Endothelial cell (in vitro differentiated cells): Measurements from ENCODE around the gene PGA3. TPM values are rescaled to one million over a fixed set of nuclear protein-coding genes. Genes with fewer than 3 reads are reported as not detected.
A peak's percentile ranks its signal among the peaks of the same experiment; 100 is the strongest.
"Not testable (repeated sequence)": the region's sequence is repeated elsewhere in the genome, so short reads cannot be mapped to it uniquely, and the experiment has no call there.

Experiments
- DNase-seq: peaks from one replicate; pipeline ENCODE4 v3.0.0; 2021; ENCODE audit warnings: low spot score
- H3K27ac Mint-ChIP-seq: one replicate; pipeline ENCODE4 v1.8.0; 2021; ENCODE audit warnings: mixed read lengths, inconsistent platforms; ENCODE audit not compliant: unreplicated experiment
- H3K27me3 Mint-ChIP-seq: one replicate; pipeline ENCODE4 v1.8.0; 2021; ENCODE audit warnings: mild to moderate bottlenecking, moderate library complexity, mixed read lengths, inconsistent platforms; ENCODE audit not compliant: unreplicated experiment
- H3K36me3 Mint-ChIP-seq: one replicate; pipeline ENCODE4 v1.8.0; 2021; ENCODE audit warnings: mild to moderate bottlenecking, low read depth, mixed read lengths, inconsistent platforms; ENCODE audit not compliant: unreplicated experiment
- H3K4me1 Mint-ChIP-seq: one replicate; pipeline ENCODE4 v1.8.0; 2021; ENCODE audit warnings: mild to moderate bottlenecking, mixed read lengths, inconsistent platforms; ENCODE audit not compliant: unreplicated experiment
- H3K4me3 Mint-ChIP-seq: one replicate; pipeline ENCODE4 v1.8.0; 2021; ENCODE audit warnings: mild to moderate bottlenecking, mixed read lengths, inconsistent platforms; ENCODE audit not compliant: unreplicated experiment
- H3K9me3 Mint-ChIP-seq: one replicate; pipeline ENCODE4 v1.8.0; 2021; ENCODE audit warnings: mixed read lengths, inconsistent platforms; ENCODE audit not compliant: unreplicated experiment
- total RNA-seq: library from RNA; stranded (reverse); fragmentation: NEBNext Ultra II Directional; extraction: Animal tissue kit (Norgen Biotek cat#: 25700); gene quantifications from one replicate; pipeline ENCODE4 v1.2.1, GENCODE V29; 2021; ENCODE audit not compliant: unreplicated experiment

PGA3 gene
- total RNA-seq, 1 donor from 2014 or later: 0.80 TPM

DNA sequence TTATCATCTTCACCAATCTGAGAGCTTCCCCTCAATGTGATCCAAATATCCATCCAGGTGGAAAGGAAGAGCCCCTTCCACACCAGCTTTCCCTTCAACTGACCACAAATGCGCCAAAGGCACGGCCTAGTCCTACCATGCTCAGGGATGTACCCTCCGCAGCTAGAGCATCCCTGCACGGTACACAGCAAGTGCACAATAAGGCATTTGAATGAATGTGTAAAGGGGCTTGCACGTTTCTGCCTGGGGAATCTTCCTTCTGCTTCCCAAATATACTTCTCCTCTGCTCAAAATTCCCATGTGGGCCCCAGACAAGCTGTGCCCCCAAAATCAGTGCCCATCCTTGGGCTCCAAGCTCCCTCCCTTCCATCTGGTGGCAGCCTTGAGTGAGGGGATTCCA lies 15.7 kb downstream of the PGA3 start:
- not testable (repeated sequence) for H3K9me3 Mint-ChIP-seq, H3K27ac Mint-ChIP-seq, H3K36me3 Mint-ChIP-seq, DNase-seq, H3K4me1 Mint-ChIP-seq, H3K27me3 Mint-ChIP-seq
- peak overlapping the region; percentile 70 for H3K4me3 Mint-ChIP-seq

DNA sequence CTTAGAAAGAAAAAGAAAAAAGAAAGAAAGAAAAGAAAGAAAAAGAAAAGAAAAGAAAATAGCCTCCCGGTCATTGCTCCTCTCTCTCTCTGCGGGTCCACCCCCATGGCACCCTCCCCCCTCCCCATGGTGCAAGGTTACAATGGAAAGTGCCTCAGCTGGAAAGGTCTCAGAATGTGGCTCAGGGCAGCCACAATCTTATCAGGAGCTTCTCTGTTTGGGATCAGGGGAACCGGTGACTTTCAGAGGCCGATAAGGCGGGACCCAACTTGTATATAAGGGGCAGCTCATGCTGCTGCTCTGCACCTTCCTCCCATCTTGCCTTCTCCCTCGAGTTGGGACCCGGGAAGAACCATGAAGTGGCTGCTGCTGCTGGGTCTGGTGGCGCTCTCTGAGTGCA lies 18.7 kb downstream of the PGA3 start, which contains the start of gene PGA4:
TSS of gene PGA4 (plus strand) at position 301 of the 400 bp plus-strand sequence. CDS start at position 355, 54 bp downstream.
- H3K27me3 Mint-ChIP-seq, DNase-seq, H3K9me3 Mint-ChIP-seq, H3K4me3 Mint-ChIP-seq, H3K36me3 Mint-ChIP-seq, H3K4me1 Mint-ChIP-seq, H3K27ac Mint-ChIP-seq: not testable (repeated sequence)

DNA sequence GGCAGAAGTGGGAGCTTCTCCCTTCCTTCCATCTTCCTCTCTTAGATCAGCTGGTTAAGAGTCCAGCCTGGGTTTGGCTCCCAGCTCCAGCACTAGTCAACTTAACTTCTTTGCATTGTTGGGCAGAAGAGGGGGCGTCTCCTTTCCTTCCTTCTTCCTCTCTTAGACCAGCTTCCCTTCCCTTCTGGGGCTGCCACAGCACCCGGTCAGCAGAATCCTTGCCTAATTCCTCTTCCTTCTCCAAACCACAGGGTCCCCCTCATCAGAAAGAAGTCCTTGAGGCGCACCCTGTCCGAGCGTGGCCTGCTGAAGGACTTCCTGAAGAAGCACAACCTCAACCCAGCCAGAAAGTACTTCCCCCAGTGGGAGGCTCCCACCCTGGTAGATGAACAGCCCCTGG lies 19.4 kb downstream of the PGA3 start:
- H3K4me1 Mint-ChIP-seq, H3K36me3 Mint-ChIP-seq, H3K27me3 Mint-ChIP-seq, H3K9me3 Mint-ChIP-seq, H3K27ac Mint-ChIP-seq, H3K4me3 Mint-ChIP-seq, DNase-seq: not testable (repeated sequence)

DNA sequence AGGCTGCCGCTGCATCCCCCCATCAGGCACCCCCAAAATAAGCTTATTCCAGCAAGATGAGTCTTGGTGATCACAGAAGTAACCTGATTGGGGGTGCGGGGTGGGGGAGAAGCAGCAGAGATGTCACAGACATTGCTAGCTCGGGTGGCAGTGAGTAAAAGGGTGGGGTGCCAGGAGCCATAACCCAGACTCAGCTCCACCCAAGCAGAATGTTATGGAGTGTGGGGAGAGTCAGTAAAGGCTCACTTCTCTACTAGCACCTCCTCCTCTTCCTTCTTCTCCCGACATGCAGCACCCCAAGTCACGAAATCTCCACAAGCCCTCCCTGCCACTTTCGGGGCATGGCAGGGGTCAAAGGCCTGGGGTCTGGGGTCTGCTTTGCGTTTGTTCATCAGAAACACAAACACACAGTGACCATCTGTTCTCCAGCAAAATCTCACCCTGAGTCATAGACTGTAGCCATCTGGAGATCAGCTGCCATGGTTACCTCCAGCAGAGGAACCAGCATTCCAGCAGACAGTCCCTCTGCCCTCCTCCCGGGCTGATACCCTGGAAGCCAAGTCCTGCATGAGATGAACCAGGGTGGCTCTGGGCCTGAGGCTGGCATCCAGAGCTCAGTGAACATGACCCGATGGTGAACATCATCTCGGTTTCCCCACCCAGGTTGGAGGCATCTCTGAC lies 23.3 kb downstream of the PGA3 start:
- H3K27me3 Mint-ChIP-seq, H3K36me3 Mint-ChIP-seq, H3K4me3 Mint-ChIP-seq, H3K4me1 Mint-ChIP-seq, DNase-seq, H3K27ac Mint-ChIP-seq, H3K9me3 Mint-ChIP-seq: not testable (repeated sequence)

DNA sequence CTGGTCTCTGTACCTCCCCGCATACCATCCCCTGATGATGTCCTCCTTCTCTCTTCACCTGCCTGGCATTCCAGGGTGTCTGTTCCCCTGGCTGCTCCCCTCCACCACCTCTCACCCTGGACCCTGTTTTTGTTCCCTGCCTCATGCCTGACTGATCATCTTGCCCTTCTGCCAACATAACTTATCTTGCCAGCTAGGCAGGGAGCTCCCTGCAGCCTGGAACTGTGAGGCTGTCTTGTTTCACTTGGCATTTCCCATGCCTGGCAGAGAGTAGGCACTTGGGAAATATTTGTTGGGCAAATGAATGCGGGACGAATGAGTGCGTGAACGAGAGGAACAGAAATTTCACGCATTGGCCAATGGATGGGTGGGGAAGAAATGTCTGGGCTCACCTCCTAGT lies 26.1 kb downstream of the PGA3 start:
- not testable (repeated sequence) for H3K27ac Mint-ChIP-seq, H3K4me1 Mint-ChIP-seq, DNase-seq, H3K9me3 Mint-ChIP-seq, H3K36me3 Mint-ChIP-seq, H3K27me3 Mint-ChIP-seq, H3K4me3 Mint-ChIP-seq

DNA sequence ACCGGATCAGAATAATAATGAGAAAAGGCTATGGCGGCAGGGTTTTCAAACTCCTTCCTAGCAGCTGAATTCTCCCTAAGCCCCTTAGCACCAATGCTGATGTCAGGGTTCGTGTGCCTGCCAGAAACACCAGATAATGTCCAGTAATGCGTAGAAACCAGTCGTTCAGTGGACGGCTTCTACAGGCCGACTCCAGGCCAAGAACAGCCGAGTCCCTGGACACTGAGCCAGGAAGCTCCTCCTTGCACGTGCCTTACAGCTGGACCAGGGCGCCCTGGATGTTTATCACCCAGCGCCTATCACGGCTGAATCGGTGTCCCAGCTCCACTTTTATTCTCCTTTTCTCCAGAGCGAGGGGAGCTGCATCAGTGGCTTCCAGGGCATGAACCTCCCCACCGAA lies 27.7 kb downstream of the PGA3 start:
- not testable (repeated sequence) for H3K36me3 Mint-ChIP-seq, H3K27ac Mint-ChIP-seq, H3K4me3 Mint-ChIP-seq, DNase-seq, H3K4me1 Mint-ChIP-seq, H3K9me3 Mint-ChIP-seq, H3K27me3 Mint-ChIP-seq

DNA sequence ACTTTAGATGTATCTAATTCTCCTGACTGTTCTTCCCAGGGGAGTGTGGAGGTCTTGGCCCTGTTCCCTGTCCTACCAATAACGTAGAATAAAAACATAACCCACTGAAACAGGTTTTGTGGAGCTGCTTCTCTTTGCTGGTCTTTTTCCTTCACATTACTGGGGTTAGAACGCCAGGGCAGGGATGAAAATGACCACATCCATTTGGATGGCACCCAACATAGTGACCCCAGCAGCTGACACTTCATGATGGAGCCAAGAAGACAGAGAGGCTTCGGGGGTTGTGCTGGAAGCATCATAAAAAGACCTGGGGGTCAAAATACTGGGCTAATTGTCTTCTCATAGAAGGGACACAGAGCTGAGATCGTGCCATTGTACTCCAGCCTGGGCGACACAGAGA lies 28.3 kb downstream of the PGA3 start:
- not testable (repeated sequence) for H3K36me3 Mint-ChIP-seq, H3K4me1 Mint-ChIP-seq, H3K4me3 Mint-ChIP-seq, H3K27me3 Mint-ChIP-seq, DNase-seq, H3K9me3 Mint-ChIP-seq, H3K27ac Mint-ChIP-seq

DNA sequence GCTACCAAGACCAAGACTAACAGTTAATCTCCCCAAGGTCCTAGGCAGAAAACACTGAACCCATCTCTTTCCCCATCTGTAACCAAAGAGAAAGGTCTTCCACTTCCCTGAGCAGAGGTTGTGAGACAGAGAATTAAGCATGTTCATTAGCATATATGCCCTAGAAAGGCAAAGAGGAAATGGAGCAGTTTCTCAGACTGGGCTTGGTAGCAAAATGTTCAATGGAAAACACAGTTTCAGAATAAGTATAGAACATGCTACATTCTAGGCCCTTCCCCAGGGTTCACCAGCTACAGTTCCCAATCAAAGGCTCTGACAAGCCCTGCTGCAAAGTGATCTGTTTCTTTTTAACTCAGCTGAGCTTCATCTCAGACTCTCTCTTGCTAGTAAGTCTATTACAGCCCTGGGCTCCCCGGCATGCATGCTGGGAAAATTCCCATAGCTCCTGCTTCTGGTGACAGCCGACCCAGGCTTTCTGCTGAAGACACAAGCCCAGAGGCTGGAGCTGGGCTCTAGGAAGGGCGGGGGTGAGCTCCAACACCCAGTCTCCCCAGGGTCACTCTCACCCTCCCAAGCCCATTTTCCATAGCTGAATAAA lies 29.3 kb downstream of the PGA3 start:
- not testable (repeated sequence) for H3K4me1 Mint-ChIP-seq, H3K27ac Mint-ChIP-seq, H3K4me3 Mint-ChIP-seq, H3K36me3 Mint-ChIP-seq, DNase-seq, H3K9me3 Mint-ChIP-seq, H3K27me3 Mint-ChIP-seq

DNA sequence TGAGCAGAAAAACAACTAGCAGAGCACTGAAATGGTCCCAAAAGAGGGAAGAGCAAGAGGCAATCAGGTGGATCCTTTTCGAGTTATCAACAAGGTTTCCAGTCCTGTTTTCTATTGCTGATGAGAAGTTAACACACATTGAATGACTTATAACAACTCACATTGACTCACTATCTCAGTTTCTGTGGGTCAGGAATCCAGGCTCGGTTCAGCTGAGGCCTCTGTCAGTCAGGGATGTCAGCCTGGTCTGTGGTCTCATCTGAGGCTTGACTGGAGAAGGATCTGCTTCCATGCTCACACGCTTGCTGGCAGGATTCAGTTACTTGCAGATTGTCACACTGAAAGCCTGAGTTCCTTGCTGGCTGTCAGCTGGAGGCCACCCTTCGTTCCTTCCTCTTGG lies 33.8 kb downstream of the PGA3 start:
- not testable (repeated sequence) for H3K4me3 Mint-ChIP-seq, H3K9me3 Mint-ChIP-seq, H3K27me3 Mint-ChIP-seq, DNase-seq, H3K36me3 Mint-ChIP-seq, H3K4me1 Mint-ChIP-seq, H3K27ac Mint-ChIP-seq

DNA sequence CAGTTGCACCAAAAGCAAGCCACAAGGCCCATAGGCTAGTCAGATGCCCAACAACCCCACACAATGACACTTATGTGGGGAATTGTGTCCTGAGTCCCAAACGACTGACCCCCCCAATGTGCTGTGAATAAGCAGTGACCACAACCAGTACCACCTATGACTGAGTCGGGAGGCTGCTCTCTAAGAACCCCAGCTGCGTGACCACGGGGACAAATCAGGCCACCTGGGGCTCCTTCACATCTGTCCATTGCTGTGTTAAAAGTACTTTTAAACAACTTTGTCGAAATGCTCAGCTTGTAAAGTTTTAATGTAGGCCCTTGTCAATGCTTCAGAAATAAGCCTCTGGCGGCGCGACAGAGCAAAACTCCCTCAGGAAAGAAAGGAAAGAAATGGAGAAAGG lies 37.0 kb downstream of the PGA3 start:
- H3K27ac Mint-ChIP-seq, H3K27me3 Mint-ChIP-seq, H3K4me1 Mint-ChIP-seq, DNase-seq, H3K36me3 Mint-ChIP-seq, H3K4me3 Mint-ChIP-seq, H3K9me3 Mint-ChIP-seq: not testable (repeated sequence)

DNA sequence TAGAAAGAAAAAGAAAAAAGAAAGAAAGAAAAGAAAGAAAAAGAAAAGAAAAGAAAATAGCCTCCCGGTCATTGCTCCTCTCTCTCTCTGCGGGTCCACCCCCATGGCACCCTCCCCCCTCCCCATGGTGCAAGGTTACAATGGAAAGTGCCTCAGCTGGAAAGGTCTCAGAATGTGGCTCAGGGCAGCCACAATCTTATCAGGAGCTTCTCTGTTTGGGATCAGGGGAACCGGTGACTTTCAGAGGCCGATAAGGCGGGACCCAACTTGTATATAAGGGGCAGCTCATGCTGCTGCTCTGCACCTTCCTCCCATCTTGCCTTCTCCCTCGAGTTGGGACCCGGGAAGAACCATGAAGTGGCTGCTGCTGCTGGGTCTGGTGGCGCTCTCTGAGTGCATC lies 37.6 kb downstream of the PGA3 start, which contains the start of gene PGA5:
TSS of gene PGA5 (plus strand) at position 301 of the 400 bp plus-strand sequence. CDS start at position 353, 52 bp downstream.
- not testable (repeated sequence) for H3K27ac Mint-ChIP-seq, H3K4me1 Mint-ChIP-seq, H3K4me3 Mint-ChIP-seq, DNase-seq, H3K27me3 Mint-ChIP-seq, H3K9me3 Mint-ChIP-seq, H3K36me3 Mint-ChIP-seq

DNA sequence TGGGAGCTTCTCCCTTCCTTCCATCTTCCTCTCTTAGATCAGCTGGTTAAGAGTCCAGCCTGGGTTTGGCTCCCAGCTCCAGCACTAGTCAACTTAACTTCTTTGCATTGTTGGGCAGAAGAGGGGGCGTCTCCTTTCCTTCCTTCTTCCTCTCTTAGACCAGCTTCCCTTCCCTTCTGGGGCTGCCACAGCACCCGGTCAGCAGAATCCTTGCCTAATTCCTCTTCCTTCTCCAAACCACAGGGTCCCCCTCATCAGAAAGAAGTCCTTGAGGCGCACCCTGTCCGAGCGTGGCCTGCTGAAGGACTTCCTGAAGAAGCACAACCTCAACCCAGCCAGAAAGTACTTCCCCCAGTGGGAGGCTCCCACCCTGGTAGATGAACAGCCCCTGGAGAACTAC lies 38.2 kb downstream of the PGA3 start:
- H3K4me3 Mint-ChIP-seq, H3K36me3 Mint-ChIP-seq, H3K27ac Mint-ChIP-seq, H3K9me3 Mint-ChIP-seq, H3K4me1 Mint-ChIP-seq, H3K27me3 Mint-ChIP-seq, DNase-seq: not testable (repeated sequence)
